Measurements from ENCODE around the gene NR3C1. TPM values are rescaled to one million over a fixed set of nuclear protein-coding genes. Genes with fewer than 3 reads are reported as not detected.

NR3C1 gene
- total and polyA plus RNA-seq, 2 experiments from 2014 or later, result 41.0 to 60.5 TPM

- Histone ChIP-seq H3K27ac (no peak overlapping the region), H3K9me3 (ENCODE audit: low read depth) (no peaks in the 10 kb centered on the region), H3K27me3 (no peaks in the 10 kb centered on the region), H3K9me2 (replicated peaks; ENCODE audit: insufficient read depth) (no peaks in the 10 kb centered on the region), H3K4me1 (ENCODE audit: insufficient read depth) (no peaks in the 10 kb centered on the region), H3K4me3 (no peak overlapping the region), H3K36me3 (replicated peaks; ENCODE audit: insufficient read depth, low read depth) (no peaks in the 10 kb centered on the region), H3K79me2 (no peaks in the 10 kb centered on the region), H3K4me2 (no peak overlapping the region), H2AFZ (peak overlapping the region; percentile 16), H4K20me1 (ENCODE audit: insufficient read depth, poor library complexity, severe bottlenecking) (no peaks in the 10 kb centered on the region)
- no peak for TF ChIP-seq EZH2phosphoT487 (IDR thresholded peaks at IDR 0.05; ENCODE audit: low read depth, severe bottlenecking, unreplicated experiment)
- 75% methylated on average over 7 of the region's 7 CpGs for WGBS (ENCODE audit: low lambda C conversion rate, missing lambda C conversion rate)
- DNase-seq (ENCODE audit: low spot score), result no peak
Measured at GRCh38 chr5:143434261-143435209, 31.0 kb upstream of the NR3C1 start.

DNA sequence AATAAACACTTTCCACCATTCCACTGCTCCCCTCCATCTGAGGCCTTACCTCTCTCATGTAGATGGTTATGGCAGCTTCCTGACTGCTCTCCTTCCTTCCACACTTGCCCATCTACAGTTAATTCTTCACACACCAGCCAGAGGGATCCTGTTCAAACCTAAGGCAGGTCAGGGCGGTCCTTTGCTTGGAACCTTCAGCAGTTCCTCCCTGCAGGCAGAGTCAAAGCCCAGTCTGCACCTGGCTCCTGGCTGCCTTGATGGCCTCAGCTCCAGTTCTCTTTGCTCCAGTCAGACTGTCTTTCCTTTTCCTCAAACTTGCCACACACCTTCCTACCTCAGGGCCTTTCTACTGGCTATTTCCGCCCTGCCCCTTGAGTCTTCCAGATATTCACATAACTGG is 30.2 kb upstream of the NR3C1 start:
- 98% methylated on average over 2 of the region's 2 CpGs for WGBS (ENCODE audit: low lambda C conversion rate, missing lambda C conversion rate)
- H3K79me2 ChIP-seq, result no peaks in the 10 kb centered on the region
- no peaks in the 10 kb centered on the region for H3K4me1 ChIP-seq (ENCODE audit: insufficient read depth)
- H3K4me3 ChIP-seq, result no peak overlapping the region
- no peaks in the 10 kb centered on the region for H3K27me3 ChIP-seq
- no peak for TF ChIP-seq EZH2 (IDR thresholded peaks at IDR 0.05; ENCODE audit: borderline replicate concordance)
- TF ChIP-seq CTCF (IDR thresholded peaks at IDR 0.05; ENCODE audit: poor library complexity), result no peak
- no peak for TF ChIP-seq EZH2phosphoT487 (IDR thresholded peaks at IDR 0.05; ENCODE audit: low read depth, severe bottlenecking, unreplicated experiment)
- no peaks in the 10 kb centered on the region for H3K9me3 ChIP-seq (ENCODE audit: low read depth)
- H4K20me1 ChIP-seq (ENCODE audit: insufficient read depth, poor library complexity, severe bottlenecking), result no peaks in the 10 kb centered on the region
- H3K27ac ChIP-seq, result no peak overlapping the region
- DNase-seq (ENCODE audit: low spot score), result no peak
- H3K4me2 ChIP-seq, result no peak overlapping the region
- no peak overlapping the region for H2AFZ ChIP-seq
- no peaks in the 10 kb centered on the region for H3K9me2 ChIP-seq (replicated peaks; ENCODE audit: insufficient read depth)
- no peaks in the 10 kb centered on the region for H3K36me3 ChIP-seq (replicated peaks; ENCODE audit: insufficient read depth, low read depth)

GRCh38 chr5:143432658-143433239 is 29.3 kb upstream of the NR3C1 start:
- no peaks in the 10 kb centered on the region for H3K79me2 ChIP-seq
- DNase-seq (ENCODE audit: low spot score), result peak; percentile 14
- no peak overlapping the region for H3K27ac ChIP-seq
- H3K9me2 ChIP-seq (replicated peaks; ENCODE audit: insufficient read depth), result no peaks in the 10 kb centered on the region
- no peak overlapping the region for H2AFZ ChIP-seq
- H4K20me1 ChIP-seq (ENCODE audit: insufficient read depth, poor library complexity, severe bottlenecking), result no peaks in the 10 kb centered on the region
- H3K4me1 ChIP-seq (ENCODE audit: insufficient read depth), result no peaks in the 10 kb centered on the region
- H3K4me3 ChIP-seq, result no peak overlapping the region
- TF ChIP-seq EZH2 (IDR thresholded peaks at IDR 0.05; ENCODE audit: borderline replicate concordance) (no peak), EZH2phosphoT487 (IDR thresholded peaks at IDR 0.05; ENCODE audit: low read depth, severe bottlenecking, unreplicated experiment) (peak; percentile 47), CTCF (IDR thresholded peaks at IDR 0.05; ENCODE audit: poor library complexity) (no peak)
- 50% methylated on average over 7 of the region's 7 CpGs for WGBS (ENCODE audit: low lambda C conversion rate, missing lambda C conversion rate)
- H3K9me3 ChIP-seq (ENCODE audit: low read depth), result no peaks in the 10 kb centered on the region
- H3K36me3 ChIP-seq (replicated peaks; ENCODE audit: insufficient read depth, low read depth), result no peaks in the 10 kb centered on the region
- peak overlapping the region; percentile 32 for H3K4me2 ChIP-seq
- H3K27me3 ChIP-seq, result no peaks in the 10 kb centered on the region

DNA sequence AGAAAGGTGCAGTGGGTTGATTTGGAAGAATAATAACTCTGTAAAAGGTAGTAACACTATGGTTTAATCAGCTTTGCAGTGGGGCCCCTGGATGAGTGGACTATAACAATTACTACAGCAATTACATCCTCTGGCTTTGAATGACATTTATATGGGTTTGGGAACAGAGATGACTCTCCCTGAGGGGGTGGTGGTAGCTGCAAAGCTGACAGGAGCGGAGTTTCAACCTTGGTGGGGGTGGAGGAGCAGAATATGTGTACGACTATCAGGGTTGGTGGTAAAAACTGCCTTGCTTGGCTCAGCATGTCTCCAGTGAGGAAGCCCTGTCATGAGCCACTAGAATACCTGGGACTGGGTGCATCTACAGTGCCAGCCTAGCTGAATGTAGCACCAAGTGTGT is 28.3 kb upstream of the NR3C1 start:
- no peak for DNase-seq (ENCODE audit: low spot score)
- H3K36me3 ChIP-seq (replicated peaks; ENCODE audit: insufficient read depth, low read depth), result no peaks in the 10 kb centered on the region
- no peaks in the 10 kb centered on the region for H4K20me1 ChIP-seq (ENCODE audit: insufficient read depth, poor library complexity, severe bottlenecking)
- no peak overlapping the region for H3K27ac ChIP-seq
- H3K4me2 ChIP-seq, result no peak overlapping the region
- no peaks in the 10 kb centered on the region for H3K9me3 ChIP-seq (ENCODE audit: low read depth)
- no peak overlapping the region for H3K4me3 ChIP-seq
- no peaks in the 10 kb centered on the region for H3K4me1 ChIP-seq (ENCODE audit: insufficient read depth)
- H3K27me3 ChIP-seq, result no peaks in the 10 kb centered on the region
- no peaks in the 10 kb centered on the region for H3K9me2 ChIP-seq (replicated peaks; ENCODE audit: insufficient read depth)
- whole genome bisulfite sequencing (ENCODE audit: low lambda C conversion rate, missing lambda C conversion rate), result 66% methylated on average over 2 of the region's 2 CpGs
- H2AFZ ChIP-seq, result no peak overlapping the region
- no peak for TF ChIP-seq EZH2phosphoT487 (IDR thresholded peaks at IDR 0.05; ENCODE audit: low read depth, severe bottlenecking, unreplicated experiment)
- TF ChIP-seq EZH2 (IDR thresholded peaks at IDR 0.05; ENCODE audit: borderline replicate concordance), result no peak
- TF ChIP-seq CTCF (IDR thresholded peaks at IDR 0.05; ENCODE audit: poor library complexity), result no peak
- H3K79me2 ChIP-seq, result no peaks in the 10 kb centered on the region
